HUDEP-2 (cell line): ENCODE results near the gene CACNA1D.

Experiments
- DNase-seq, 76 experiments: peaks; one replicate each; lab custom pipeline; 2025; ENCODE audit not compliant: unreplicated experiment in 76 of 76; lab: John Stamatoyannopoulos, UW

Gene CACNA1D

GRCh38 chr3:53677413-53677812 lies 183.0 kb downstream of the CACNA1D start:
- DNase-seq = peak in 2 of 76 experiments; percentile 12 to 16

- no peak for DNase-seq
Observed at GRCh38 chr3:53680028-53680427, 185.6 kb downstream of the CACNA1D start.

- no peak for DNase-seq
Observed at GRCh38 chr3:53682807-53683206, 188.4 kb downstream of the CACNA1D start.

GRCh38 chr3:53688066-53688465 lies 193.7 kb downstream of the CACNA1D start:
- DNase-seq = no peak

GRCh38 chr3:53688989-53689388 lies 194.6 kb downstream of the CACNA1D start:
- DNase-seq = no peak

- no peak for DNase-seq
Observed at GRCh38 chr3:53689681-53690080, 195.3 kb downstream of the CACNA1D start.

GRCh38 chr3:53690521-53690920 lies 196.1 kb downstream of the CACNA1D start:
- no peak for DNase-seq

GRCh38 chr3:53691349-53691748 lies 196.9 kb downstream of the CACNA1D start:
- DNase-seq = no peak

- no peak for DNase-seq
Observed at GRCh38 chr3:53691885-53692284, 197.5 kb downstream of the CACNA1D start.

- DNase-seq = no peak
Observed at GRCh38 chr3:53693451-53693850, 199.0 kb downstream of the CACNA1D start.

GRCh38 chr3:53694046-53694445 lies 199.6 kb downstream of the CACNA1D start:
- DNase-seq = no peak

GRCh38 chr3:53694666-53695323 lies 200.4 kb downstream of the CACNA1D start:
- DNase-seq = no peak

GRCh38 chr3:53695324-53695690 lies 200.9 kb downstream of the CACNA1D start:
- no peak for DNase-seq

- no peak for DNase-seq
Observed at GRCh38 chr3:53696401-53697172, 202.2 kb downstream of the CACNA1D start.

- DNase-seq = no peak
Observed at GRCh38 chr3:53700441-53700840, 206.0 kb downstream of the CACNA1D start.

GRCh38 chr3:53702776-53703530 lies 208.5 kb downstream of the CACNA1D start:
- DNase-seq = no peak

GRCh38 chr3:53703630-53704362 lies 209.4 kb downstream of the CACNA1D start:
- DNase-seq = no peak

- DNase-seq = no peak
Observed at GRCh38 chr3:53704363-53704725, 209.9 kb downstream of the CACNA1D start.

GRCh38 chr3:53705024-53705745 lies 210.8 kb downstream of the CACNA1D start:
- DNase-seq = no peak

GRCh38 chr3:53705774-53706173 lies 211.4 kb downstream of the CACNA1D start:
- DNase-seq = no peak
